Vagina (tissue), 2 donors: ENCODE results near the gene INTS11. TPM values are rescaled to one million over a fixed set of nuclear protein-coding genes. Genes with fewer than 3 reads are reported as not detected.

Experiments used
- DNase-seq, 2 donors: peaks; one replicate each; pipeline ENCODE4 v3.0.0-alpha.2; 2017; ENCODE audit errors: extremely low spot score in 2 of 2
- H3K27ac ChIP-seq: fragments of 200-600 bp; sonication (generic); one replicate; pipeline ENCODE4 v1.5.1; 2019
- H3K27me3 ChIP-seq: fragments of 200-600 bp; sonication (generic); one replicate; pipeline ENCODE4 v1.5.1; 2019
- H3K36me3 ChIP-seq, 2 donors: fragments of 200-600 bp; sonication (generic); one replicate each; pipeline ENCODE4 v1.5.1; 2017 to 2019
- H3K4me1 ChIP-seq: fragments of 200-600 bp; sonication (generic); one replicate; pipeline ENCODE4 v1.5.1; 2019
- H3K4me3 ChIP-seq, 2 donors: fragments of 200-600 bp; sonication (generic); 1 replicate in 1 of 2; 2 replicates in 1 of 2; pipeline ENCODE4 v1.5.1; 2016 to 2019
- H3K9me3 ChIP-seq: fragments of 200-600 bp; sonication (generic); one replicate; pipeline ENCODE4 v1.5.1; 2019
- CTCF ChIP-seq, 3 experiments: fragments of 450-650 bp in 2 of 3; fragments of 200-600 bp in 1 of 3; sonication (generic) in 1 of 3; IDR thresholded peaks; one replicate each; pipeline ENCODE4 v1.5.1; 2017 to 2019; ENCODE audit warnings: antibody characterized with exemption in 3 of 3, mild to moderate bottlenecking in 2 of 3, moderate library complexity in 2 of 3
- POLR2A ChIP-seq, 2 donors: fragments of 450-650 bp; IDR thresholded peaks; one replicate each; pipeline ENCODE4 v1.6.1; 2017; ENCODE audit warnings: antibody characterized with exemption in 2 of 2, mild to moderate bottlenecking in 2 of 2, moderate library complexity in 2 of 2
- POLR2AphosphoS5 ChIP-seq, 2 donors: sonication (generic); formaldehyde crosslinking; IDR thresholded peaks; one replicate each; pipeline ENCODE4 v1.9.0; 2017; ENCODE audit warnings: antibody characterized with exemption in 2 of 2, mild to moderate bottlenecking in 2 of 2, low read depth in 1 of 2; ENCODE audit not compliant: insufficient read depth in 1 of 2
- intact Hi-C: fragments of 100-400 bp; cut with DNase I; formaldehyde crosslinking; loops from one replicate; pipeline ENCODE4 v1.15.1; 2023
- total RNA-seq: library from RNA; depleted of rRNA; stranded (reverse); fragments of >200 nt; gene quantifications from one replicate; pipeline ENCODE4 v1.2.3, GENCODE V29; 2016

The INTS11 gene
- total RNA-seq, 1 donor from 2014 or later = 142 TPM

GRCh38 chr1:1290238-1290731, 34.2 kb downstream of the INTS11 start:
- no peak overlapping the region for H3K27ac ChIP-seq
- H3K36me3 ChIP-seq = no peaks in the 10 kb centered on the region
- peak; percentile 29 to 50 (median 32) for TF ChIP-seq CTCF (IDR thresholded peaks at IDR 0.05)
- no peak for TF ChIP-seq POLR2AphosphoS5 (IDR thresholded peaks at IDR 0.05; ENCODE audit: insufficient read depth in 1 of 2, low read depth in 1 of 2)
- intact Hi-C loops = loop anchor here (5.0 kb wide), 1 partner anchor 168 kb away; no protein-coding TSS in a partner anchor
- DNase-seq = no peak
- no peaks in the 10 kb centered on the region for H3K27me3 ChIP-seq
- H3K4me3 ChIP-seq = no peak overlapping the region
- no peaks in the 10 kb centered on the region for H3K9me3 ChIP-seq
- H3K4me1 ChIP-seq = peaks cover 15% of the 10 kb centered on the region

DNA sequence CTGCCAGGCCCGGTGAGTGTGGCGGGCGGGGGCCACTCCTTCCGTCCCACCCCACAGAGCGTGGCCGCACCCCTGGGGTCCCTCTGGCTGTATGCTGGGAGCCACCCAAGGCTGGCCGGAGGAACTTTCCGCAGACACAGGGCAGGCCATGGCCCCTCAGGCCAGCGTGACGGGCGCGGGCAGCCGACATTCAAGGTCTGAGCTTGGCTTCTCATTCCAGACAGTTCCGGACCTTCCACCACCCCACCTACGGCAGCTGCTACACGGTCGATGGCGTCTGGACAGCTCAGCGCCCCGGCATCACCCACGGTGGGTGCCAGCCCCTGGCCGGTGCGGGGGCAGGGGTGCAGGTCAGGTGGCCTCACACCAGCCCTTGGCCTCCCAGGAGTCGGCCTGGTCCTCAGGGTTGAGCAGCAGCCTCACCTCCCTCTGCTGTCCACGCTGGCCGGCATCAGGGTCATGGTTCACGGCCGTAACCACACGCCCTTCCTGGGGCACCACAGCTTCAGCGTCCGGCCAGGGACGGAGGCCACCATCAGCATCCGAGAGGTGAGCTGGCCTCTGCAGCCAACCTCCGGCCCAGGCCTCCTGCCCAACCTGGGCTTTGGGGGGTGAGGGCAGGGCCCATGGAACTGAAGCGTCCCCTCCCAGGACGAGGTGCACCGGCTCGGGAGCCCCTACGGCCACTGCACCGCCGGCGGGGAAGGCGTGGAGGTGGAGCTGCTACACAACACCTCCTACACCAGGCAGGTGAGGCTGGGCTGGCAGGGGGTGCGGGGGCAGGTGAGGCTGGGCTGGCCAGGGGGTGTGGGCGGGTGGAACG, 37.0 kb downstream of the INTS11 start:
- DNase-seq = no peak
- Histone ChIP-seq H3K36me3 (no peaks in the 10 kb centered on the region), H3K9me3 (no peaks in the 10 kb centered on the region), H3K27ac (no peak overlapping the region), H3K4me3 (no peak overlapping the region), H3K4me1 (peaks cover 15% of the 10 kb centered on the region), H3K27me3 (no peaks in the 10 kb centered on the region)
- TF ChIP-seq POLR2AphosphoS5 (IDR thresholded peaks at IDR 0.05; ENCODE audit: insufficient read depth in 1 of 2, low read depth in 1 of 2) (no peak), CTCF (IDR thresholded peaks at IDR 0.05) (no peak), POLR2A (IDR thresholded peaks at IDR 0.05) (no peak)
- intact Hi-C loops = no loop called here

DNA sequence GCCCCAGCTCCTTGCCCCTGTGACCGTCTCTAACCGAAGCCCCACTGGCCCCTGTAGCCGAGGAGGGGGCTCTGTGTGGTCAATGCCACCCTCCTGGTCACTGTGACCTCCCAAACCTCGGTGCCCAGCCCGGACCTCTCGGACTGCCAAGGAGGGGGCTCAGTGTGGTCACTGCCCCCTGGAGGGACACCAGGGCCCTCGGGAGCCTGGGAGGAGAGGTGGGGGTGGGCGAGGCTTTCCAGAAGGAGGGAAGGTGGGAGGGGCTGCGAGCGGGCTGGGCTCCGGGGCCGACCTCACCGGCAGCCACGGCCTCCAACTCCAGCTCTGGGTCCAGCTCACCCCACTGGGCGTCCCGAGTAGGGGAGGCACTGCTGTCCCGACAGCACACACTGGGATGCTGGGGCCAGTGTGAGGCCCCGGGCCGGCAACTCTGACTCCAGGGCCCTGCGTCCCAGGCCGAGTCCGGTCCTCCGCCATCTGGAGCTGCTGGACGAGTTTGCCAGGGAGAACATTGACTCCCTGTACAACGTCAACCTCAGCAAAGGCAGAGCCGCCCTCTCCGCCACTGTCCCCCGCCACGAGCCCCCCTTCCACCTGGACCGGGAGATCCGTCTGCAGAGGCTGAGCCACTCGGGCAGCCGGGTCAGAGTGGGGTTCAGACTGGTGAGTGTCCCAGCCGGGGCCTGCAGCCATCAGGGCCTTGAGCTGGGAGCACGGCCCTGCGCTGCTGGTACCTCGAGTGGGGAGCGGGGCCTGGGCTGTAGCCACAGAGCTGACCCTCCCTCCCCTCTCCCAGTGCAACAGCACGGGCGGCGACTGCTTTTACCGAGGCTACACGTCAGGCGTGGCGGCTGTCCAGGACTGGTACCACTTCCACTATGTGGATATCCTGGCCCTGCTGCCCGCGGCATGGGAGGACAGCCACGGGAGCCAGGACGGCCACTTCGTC, 37.9 kb downstream of the INTS11 start:
- H3K9me3 ChIP-seq = no peaks in the 10 kb centered on the region
- H3K36me3 ChIP-seq = no peaks in the 10 kb centered on the region
- H3K27ac ChIP-seq = no peak overlapping the region
- peaks cover 17% of the 10 kb centered on the region for H3K4me1 ChIP-seq
- DNase-seq = no peak
- no peak for TF ChIP-seq POLR2AphosphoS5 (IDR thresholded peaks at IDR 0.05; ENCODE audit: insufficient read depth in 1 of 2, low read depth in 1 of 2)
- TF ChIP-seq POLR2A (IDR thresholded peaks at IDR 0.05) = no peak
- H3K27me3 ChIP-seq = no peaks in the 10 kb centered on the region
- intact Hi-C loops = no loop called here
- no peak overlapping the region for H3K4me3 ChIP-seq

DNA sequence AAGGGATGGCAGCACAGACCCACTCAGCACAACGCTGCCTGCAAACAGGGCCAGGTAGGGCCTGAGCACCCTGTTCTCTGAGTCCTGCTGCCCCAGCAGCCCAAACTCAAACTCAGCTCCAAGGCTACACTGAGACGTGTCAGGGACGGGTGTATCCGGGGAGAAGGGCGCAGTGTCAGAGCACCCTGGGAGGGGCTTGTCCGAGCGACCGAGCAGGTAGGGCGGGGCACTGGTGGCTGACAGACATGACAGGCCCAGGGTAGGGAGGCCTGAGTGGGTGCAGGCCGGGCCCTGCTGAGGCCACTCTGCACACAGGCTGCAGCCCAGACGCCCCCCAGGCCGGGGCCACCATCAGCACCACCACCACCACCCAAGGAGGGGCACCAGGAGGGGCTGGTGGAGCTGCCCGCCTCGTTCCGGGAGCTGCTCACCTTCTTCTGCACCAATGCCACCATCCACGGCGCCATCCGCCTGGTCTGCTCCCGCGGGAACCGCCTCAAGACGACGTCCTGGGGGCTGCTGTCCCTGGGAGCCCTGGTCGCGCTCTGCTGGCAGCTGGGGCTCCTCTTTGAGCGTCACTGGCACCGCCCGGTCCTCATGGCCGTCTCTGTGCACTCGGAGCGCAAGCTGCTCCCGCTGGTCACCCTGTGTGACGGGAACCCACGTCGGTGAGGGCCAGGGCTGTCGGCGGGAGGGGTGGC, 38.7 kb downstream of the INTS11 start:
- Histone ChIP-seq H3K9me3 (no peaks in the 10 kb centered on the region), H3K27ac (no peak overlapping the region), H3K4me1 (peaks cover 11% of the 10 kb centered on the region), H3K4me3 (no peak overlapping the region), H3K27me3 (no peaks in the 10 kb centered on the region), H3K36me3 (no peaks in the 10 kb centered on the region)
- TF ChIP-seq CTCF (IDR thresholded peaks at IDR 0.05) (no peak), POLR2AphosphoS5 (IDR thresholded peaks at IDR 0.05; ENCODE audit: insufficient read depth in 1 of 2, low read depth in 1 of 2) (no peak), POLR2A (IDR thresholded peaks at IDR 0.05) (no peak)
- no peak for DNase-seq
- intact Hi-C loops = no loop called here

DNA sequence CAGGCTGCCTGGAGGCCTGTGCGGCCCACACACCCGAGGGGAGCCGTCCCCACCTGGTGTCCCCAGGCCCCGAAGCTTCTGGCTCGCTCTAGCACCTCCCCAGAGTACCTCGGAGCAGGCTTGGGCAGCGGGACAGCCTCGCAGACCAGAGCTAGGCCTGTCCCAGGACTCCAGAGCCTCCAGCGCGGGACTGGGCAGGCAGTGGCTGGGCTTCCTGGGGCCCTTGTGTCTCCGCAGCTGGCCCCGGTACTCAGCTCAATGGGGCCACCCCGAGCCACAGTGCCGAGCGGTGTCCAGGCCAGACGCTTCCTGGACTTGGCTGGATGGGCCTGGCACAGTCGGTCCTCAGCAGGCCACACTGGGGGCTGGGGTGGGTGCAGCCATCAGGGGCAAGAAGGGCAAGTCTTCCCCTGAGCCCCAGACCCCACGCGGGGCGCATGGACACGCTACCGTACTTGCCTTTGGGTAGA, 39.3 kb downstream of the INTS11 start:
- Histone ChIP-seq H3K9me3 (no peaks in the 10 kb centered on the region), H3K4me1 (peaks cover 5% of the 10 kb centered on the region), H3K27me3 (no peaks in the 10 kb centered on the region), H3K27ac (no peak overlapping the region), H3K4me3 (no peak overlapping the region), H3K36me3 (no peaks in the 10 kb centered on the region)
- TF ChIP-seq POLR2AphosphoS5 (IDR thresholded peaks at IDR 0.05; ENCODE audit: insufficient read depth in 1 of 2, low read depth in 1 of 2) = no peak
- no peak for TF ChIP-seq POLR2A (IDR thresholded peaks at IDR 0.05)
- TF ChIP-seq CTCF (IDR thresholded peaks at IDR 0.05) = no peak
- intact Hi-C loops = no loop called here
- DNase-seq = no peak
